Measurements from ENCODE around the gene DLL4. TPM values are rescaled to one million over a fixed set of nuclear protein-coding genes. Genes with fewer than 3 reads are reported as not detected.
"Not testable (repeated sequence)": the region's sequence is repeated elsewhere in the genome, so short reads cannot be mapped to it uniquely, and the experiment has no call there.

The DLL4 gene
- total and polyA plus RNA-seq, 2 experiments from 2014 or later, result 2.3 TPM; not detected in 1

DNA sequence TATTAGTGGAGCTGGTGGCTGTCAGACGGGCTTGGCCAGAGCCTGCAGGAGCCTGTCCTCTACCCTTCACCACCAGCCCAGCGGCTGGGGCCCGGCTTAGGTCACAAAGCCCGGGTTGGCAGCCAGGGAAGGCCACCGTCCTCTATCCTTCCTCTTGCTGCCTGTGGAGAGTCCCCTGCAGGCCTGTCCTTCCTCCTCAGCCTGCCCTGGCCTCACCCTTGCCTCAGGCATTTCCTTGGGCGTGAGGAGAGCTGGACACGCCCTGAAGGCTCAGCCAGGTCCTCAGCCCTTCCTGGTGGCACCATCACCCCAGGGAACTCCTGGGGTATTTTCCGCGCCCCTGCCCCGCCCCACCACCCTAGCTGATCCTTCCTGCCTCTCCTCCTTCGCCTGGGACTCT lies 31.8 kb downstream of the DLL4 start:
- WGBS (ENCODE audit: low lambda C conversion rate, missing lambda C conversion rate), result 85% methylated on average over 11 of the region's 11 CpGs

DNA sequence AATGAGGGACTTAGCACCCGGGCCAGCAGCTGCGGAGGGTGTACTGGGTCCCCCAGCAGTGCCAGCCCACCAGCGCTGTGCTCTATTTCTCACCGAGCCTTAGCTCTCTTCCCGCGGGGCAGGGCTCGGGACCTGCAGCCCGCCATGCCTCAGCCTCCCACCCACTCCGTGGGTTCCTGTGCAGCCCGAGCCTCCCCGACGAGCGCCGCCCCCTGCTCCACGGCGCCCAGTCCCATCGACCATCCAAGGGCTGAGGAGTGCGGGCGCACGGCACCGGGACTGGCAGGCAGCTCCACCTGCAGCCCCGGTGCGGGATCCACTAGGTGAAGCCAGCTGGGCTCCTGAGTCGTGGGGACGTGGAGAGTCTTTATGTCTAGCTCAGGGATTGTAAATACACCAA lies 32.6 kb downstream of the DLL4 start:
- 96% methylated on average over 10 of the region's 25 CpGs for WGBS (ENCODE audit: low lambda C conversion rate, missing lambda C conversion rate)
- not testable (repeated sequence) for H3K4me3 ChIP-seq; H3K27ac ChIP-seq; DNase-seq (ENCODE audit: low spot score); H4K20me1 ChIP-seq (ENCODE audit: insufficient read depth, poor library complexity, severe bottlenecking); H3K36me3 ChIP-seq (replicated peaks; ENCODE audit: insufficient read depth, low read depth); H2AFZ ChIP-seq; H3K4me2 ChIP-seq; H3K79me2 ChIP-seq; H3K27me3 ChIP-seq; H3K9me3 ChIP-seq (ENCODE audit: low read depth); H3K9me2 ChIP-seq (replicated peaks; ENCODE audit: insufficient read depth)
- H3K4me1 ChIP-seq (ENCODE audit: insufficient read depth), result peaks cover 13% of the 10 kb centered on the region

More for the DNA sequence above, 31.8 kb downstream of the DLL4 start:
- Histone ChIP-seq H3K9me2 (replicated peaks; ENCODE audit: insufficient read depth) (no peaks in the 10 kb centered on the region), H3K36me3 (replicated peaks; ENCODE audit: insufficient read depth, low read depth) (no peaks in the 10 kb centered on the region), H4K20me1 (ENCODE audit: insufficient read depth, poor library complexity, severe bottlenecking) (peaks cover 12% of the 10 kb centered on the region), H3K4me1 (ENCODE audit: insufficient read depth) (peaks cover 5% of the 10 kb centered on the region), H3K4me3 (no peak overlapping the region), H3K4me2 (no peak overlapping the region), H3K9me3 (ENCODE audit: low read depth) (no peaks in the 10 kb centered on the region), H2AFZ (no peak overlapping the region), H3K27ac (no peak overlapping the region), H3K27me3 (no peaks in the 10 kb centered on the region), H3K79me2 (no peaks in the 10 kb centered on the region)
- TF ChIP-seq, protein P1, sequence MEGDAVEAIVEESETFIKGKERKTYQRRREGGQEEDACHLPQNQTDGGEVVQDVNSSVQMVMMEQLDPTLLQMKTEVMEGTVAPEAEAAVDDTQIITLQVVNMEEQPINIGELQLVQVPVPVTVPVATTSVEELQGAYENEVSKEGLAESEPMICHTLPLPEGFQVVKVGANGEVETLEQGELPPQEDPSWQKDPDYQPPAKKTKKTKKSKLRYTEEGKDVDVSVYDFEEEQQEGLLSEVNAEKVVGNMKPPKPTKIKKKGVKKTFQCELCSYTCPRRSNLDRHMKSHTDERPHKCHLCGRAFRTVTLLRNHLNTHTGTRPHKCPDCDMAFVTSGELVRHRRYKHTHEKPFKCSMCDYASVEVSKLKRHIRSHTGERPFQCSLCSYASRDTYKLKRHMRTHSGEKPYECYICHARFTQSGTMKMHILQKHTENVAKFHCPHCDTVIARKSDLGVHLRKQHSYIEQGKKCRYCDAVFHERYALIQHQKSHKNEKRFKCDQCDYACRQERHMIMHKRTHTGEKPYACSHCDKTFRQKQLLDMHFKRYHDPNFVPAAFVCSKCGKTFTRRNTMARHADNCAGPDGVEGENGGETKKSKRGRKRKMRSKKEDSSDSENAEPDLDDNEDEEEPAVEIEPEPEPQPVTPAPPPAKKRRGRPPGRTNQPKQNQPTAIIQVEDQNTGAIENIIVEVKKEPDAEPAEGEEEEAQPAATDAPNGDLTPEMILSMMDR (IDR thresholded peaks at IDR 0.05; ENCODE audit: poor library complexity), result no peak
- TF ChIP-seq EZH2phosphoT487 (IDR thresholded peaks at IDR 0.05; ENCODE audit: low read depth, severe bottlenecking, unreplicated experiment) (no peak), EZH2 (IDR thresholded peaks at IDR 0.05; ENCODE audit: borderline replicate concordance) (no peak)
- DNase-seq (ENCODE audit: low spot score), result no peak

GRCh38 chr15:40962317-40962716 lies 33.2 kb downstream of the DLL4 start:
- H4K20me1 ChIP-seq (ENCODE audit: insufficient read depth, poor library complexity, severe bottlenecking); DNase-seq (ENCODE audit: low spot score); H3K27me3 ChIP-seq; H3K79me2 ChIP-seq; H3K4me3 ChIP-seq; H3K27ac ChIP-seq; H3K4me2 ChIP-seq; H3K9me2 ChIP-seq (replicated peaks; ENCODE audit: insufficient read depth); H2AFZ ChIP-seq; H3K36me3 ChIP-seq (replicated peaks; ENCODE audit: insufficient read depth, low read depth); H3K9me3 ChIP-seq (ENCODE audit: low read depth): not testable (repeated sequence)
- 96% methylated on average over 14 of the region's 14 CpGs for WGBS (ENCODE audit: low lambda C conversion rate, missing lambda C conversion rate)
- H3K4me1 ChIP-seq (ENCODE audit: insufficient read depth), result peaks cover 17% of the 10 kb centered on the region

DNA sequence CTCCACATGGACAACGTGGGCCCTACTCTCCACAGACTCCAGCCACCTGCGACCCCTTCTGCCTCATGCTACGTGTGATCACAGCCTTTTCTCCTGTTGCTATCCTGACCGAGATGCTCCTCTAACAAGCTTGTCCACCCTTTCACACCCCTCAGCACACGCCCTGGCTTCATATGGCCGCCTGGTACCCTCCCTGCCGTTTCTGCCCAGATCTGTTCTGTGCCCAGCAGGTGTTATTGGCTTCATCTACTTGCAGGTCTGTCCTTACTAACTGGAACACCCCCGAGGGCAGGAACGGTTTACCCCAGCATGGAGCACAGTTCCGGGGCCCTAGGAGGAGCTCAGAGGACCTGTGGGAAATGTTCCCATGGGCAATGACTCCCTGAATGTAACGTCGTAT lies 34.1 kb downstream of the DLL4 start:
- DNase-seq (ENCODE audit: low spot score), result no peak
- no peaks in the 10 kb centered on the region for H3K27me3 ChIP-seq
- H3K9me3 ChIP-seq (ENCODE audit: low read depth), result no peaks in the 10 kb centered on the region
- H3K36me3 ChIP-seq (replicated peaks; ENCODE audit: insufficient read depth, low read depth), result no peaks in the 10 kb centered on the region
- WGBS (ENCODE audit: low lambda C conversion rate, missing lambda C conversion rate), result 94% methylated on average over 12 of the region's 12 CpGs
- TF ChIP-seq EZH2phosphoT487 (IDR thresholded peaks at IDR 0.05; ENCODE audit: low read depth, severe bottlenecking, unreplicated experiment) (no peak), EZH2 (IDR thresholded peaks at IDR 0.05; ENCODE audit: borderline replicate concordance) (no peak)
- TF ChIP-seq, protein P1 (IDR thresholded peaks at IDR 0.05; ENCODE audit: poor library complexity), result no peak
- H2AFZ ChIP-seq, result no peak overlapping the region
- H3K4me1 ChIP-seq (ENCODE audit: insufficient read depth), result peaks cover 17% of the 10 kb centered on the region
- H3K27ac ChIP-seq, result no peak overlapping the region
- H3K4me3 ChIP-seq, result no peak overlapping the region
- H3K9me2 ChIP-seq (replicated peaks; ENCODE audit: insufficient read depth), result no peaks in the 10 kb centered on the region
- no peaks in the 10 kb centered on the region for H3K79me2 ChIP-seq
- H4K20me1 ChIP-seq (ENCODE audit: insufficient read depth, poor library complexity, severe bottlenecking), result no peaks in the 10 kb centered on the region
- no peak overlapping the region for H3K4me2 ChIP-seq
